GM18870 (cell line): ENCODE measurements around the gene IFI35.
A peak's percentile ranks its signal among the peaks of the same experiment; 100 is the strongest.
"Not testable (repeated sequence)": the region's sequence is repeated elsewhere in the genome, so short reads cannot be mapped to it uniquely, and the experiment has no call there.

ENCODE experiments used
- ATAC-seq: cut with Tn5 transposase; IDR thresholded peaks from one replicate; pipeline ENCODE4 v1.9.1; 2021; ENCODE audit warnings: moderate library complexity; ENCODE audit not compliant: unreplicated experiment

The IFI35 gene

DNA sequence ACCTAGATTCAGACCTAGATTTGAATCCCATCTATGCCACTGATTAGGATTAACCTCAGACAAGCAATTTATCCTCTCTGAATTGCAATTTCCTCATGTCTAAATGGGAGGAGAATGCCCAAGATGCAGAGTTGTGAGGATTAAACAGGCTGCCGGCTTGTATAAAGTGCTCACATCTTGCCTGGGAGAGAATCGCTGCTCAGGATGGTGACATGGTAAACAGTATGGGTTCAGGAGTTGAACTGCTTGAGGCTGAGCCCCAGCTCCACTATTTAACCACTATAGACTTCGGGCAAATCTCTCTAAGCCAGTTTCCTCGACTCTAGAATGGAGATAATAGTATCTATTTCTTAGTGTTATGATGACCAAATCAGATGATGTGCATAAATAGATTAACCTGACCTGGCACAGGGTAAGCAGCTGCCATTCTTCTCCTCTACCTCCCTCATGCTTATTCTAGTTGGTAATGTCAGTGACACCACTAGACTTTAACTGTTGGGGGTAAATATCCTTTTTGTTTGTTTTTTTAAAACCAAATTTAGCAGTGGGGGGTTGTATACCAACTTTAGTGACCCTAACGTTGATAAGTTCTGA lies 9.1 kb upstream of the IFI35 start:
- ATAC-seq: no peak

DNA sequence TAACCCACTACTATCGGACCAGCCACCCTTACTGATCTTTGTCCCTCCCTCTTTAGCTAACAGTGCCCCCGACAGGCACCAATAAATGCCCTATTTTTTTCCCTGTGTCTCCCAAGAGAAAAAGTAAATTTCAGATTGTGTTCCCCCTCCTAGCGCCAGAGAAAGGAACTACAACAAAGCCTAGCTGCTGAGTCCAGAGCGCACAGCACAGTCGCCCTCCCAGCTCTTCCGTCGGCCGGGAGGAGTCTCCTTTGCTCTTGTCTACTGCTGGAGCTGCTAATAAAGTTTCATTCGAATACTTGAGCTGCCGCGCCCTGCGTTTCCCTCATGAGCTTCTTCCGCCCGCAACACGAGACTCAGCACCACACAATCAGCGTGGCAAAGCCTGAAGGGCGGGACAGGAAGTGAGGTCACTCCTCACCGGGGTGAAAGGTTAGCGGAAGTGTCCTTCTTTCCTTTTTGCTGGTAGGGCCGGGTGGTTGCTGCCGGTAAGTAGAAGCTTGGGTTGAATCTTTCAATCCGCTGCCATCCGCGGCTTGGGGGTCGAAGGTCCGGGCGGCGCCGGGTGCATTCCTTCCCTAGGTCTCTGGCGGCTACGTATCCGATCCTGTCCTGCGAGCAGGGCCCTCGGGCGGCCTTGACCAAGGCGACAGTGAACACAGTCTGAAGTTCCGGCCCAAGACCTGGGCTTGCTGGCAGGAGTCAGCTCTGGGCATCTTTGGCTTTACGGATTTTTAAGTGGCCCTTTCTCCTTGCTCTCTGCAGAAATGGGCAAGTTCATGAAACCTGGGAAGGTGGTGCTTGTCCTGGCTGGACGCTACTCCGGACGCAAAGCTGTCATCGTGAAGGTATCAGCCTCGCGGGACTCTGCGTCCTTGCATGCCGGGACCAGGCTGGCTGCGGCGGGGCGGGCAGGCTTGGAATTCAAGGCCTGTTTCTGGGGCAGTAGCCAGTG lies 8.3 kb upstream of the IFI35 start, which contains the start of gene RPL27:
Gene RPL27, plus strand, starts transcription at position 436 of the 955 bp plus-strand sequence. Its CDS starts 332 bp downstream, at position 768.
- peak; percentile 91 for ATAC-seq

DNA sequence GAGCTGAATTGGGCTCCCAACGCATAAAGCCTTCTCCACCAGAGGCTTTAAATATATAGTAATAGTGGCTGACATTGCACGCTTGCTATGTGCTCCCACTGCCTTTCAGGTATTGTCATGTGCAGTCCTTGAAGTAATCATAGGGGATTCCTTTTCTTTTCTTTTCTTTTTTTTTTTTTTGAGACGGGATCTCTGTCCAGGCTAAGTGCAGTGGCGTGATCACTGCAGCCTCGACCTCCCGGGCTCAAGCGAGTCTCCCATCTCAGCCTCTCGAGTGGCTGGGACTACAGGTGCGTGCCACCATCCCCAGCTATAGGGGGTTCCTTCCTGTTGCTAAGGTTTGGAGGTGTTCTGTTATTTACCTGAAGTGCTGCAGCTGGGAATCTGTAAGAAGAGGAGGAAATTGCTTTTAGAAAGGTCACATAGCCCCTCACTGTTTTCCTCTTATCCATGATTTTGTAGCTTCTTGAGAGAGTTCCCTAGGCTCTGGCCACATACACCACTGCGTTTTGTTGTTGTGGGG lies 7.5 kb upstream of the IFI35 start:
- no peak for ATAC-seq

DNA sequence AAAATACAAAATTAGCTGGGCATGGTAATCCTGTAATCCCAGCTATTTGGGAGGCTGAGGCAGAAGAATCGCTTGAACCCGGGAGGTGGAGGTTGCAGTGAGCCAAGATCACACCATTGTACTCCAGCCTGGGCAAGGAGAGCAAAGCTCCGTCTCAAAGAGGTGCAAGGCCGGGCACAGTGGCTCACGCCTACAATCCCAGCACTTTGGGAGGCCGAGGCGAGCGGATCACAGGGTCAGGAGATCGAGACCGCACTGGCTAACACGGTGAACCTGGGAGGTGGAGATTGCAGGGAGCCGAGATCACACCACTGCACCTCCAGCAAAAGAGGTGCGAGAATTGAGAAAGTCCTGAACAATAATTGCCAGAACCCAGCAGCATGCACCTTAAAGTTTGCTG lies 5.7 kb upstream of the IFI35 start:
- not testable (repeated sequence) for ATAC-seq

DNA sequence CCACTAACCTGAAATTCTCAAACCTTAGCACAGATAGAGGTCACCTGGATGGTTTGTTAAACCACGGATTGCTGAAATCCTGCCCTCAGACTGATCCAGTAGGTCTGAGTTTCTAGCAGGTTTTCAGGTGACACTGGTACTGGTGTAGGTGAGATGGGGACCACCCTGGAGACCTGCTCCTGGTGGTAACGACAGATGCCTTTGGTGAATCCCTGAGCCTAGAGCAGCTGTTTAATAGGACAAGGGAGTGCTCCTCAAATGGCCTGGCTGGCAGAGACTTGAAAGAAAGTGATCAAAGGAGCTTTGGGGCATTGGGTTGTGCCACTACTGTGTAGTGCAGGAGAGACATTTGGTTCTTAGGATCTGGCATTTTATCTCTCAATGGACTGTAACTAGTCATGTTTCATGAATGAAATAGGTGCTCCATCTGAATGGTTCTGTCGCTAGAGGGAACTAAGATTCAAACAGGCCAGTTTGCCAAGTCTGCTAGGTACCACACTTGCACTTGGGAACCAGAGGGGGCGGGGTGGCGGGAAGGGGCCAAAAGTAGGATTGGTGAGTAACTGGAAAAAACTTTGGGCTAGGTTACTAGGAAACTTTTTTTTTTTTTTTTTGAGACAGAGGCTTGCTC lies 2.9 kb upstream of the IFI35 start:
- ATAC-seq: no peak

DNA sequence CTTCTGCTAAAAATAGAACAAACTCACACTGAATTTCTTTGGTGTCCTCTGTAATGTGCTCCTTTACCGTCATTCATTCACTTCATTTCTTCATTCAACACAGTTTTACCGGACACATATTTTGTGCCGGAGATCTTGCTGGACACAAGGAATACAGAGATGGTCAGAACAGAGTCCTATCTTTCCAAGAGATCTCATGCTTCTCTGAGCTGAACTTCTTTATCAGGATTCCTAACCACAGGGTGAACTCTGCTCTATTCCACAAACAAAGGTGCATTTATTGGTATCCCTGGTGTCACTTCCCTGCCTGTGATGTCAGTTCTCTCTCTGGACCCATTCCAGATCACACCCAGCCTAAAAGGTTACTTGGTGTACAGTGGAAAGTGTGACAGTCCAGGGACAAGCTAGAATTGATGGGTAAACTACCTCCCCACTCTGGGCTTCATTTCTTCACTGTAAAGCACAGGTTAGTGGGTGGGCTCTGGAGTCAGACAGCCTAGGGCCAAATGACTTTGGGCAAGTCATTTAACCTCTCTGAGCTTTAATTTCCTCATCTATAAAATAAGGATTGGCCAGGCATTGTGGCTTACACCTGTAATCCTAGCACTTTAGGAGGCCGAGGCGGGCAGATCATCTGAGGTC lies 4.2 kb downstream of the IFI35 start:
- ATAC-seq: no peak

DNA sequence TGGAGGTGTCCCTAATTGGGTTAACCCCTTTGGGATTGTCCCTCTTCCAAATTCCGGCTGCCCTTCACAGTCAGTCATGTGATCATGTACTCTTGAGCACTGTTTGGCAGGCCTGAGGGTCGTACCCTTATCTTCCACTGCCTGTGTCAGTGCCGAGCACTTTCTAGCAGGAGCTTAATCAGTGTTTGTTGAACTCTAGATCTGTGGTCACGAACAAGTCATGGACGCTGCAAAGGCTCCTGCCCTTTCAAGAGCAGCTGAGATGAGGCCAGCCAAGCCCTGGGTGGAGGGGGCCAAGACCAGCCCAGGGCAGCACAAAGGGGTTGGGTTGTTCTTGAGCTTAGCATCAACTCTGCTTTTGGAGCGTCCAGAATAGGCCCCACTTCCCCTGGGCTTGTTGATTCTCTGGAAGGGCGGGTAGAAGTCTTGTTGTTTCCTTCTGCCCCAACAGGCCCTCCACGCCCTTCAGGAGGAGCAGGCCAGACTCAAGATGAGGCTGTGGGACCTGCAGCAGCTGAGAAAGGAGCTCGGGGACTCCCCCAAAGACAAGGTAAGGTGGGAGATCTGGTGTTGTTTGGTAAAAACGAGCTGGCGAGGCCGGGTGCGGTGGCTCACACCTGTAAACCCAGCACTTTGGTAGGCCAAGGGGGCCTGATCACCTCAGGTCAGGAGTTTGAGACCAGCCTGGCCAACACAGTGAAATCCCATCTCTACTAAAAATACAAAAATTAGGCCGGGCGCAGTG lies 5.3 kb downstream of the IFI35 start:
- ATAC-seq: no peak

DNA sequence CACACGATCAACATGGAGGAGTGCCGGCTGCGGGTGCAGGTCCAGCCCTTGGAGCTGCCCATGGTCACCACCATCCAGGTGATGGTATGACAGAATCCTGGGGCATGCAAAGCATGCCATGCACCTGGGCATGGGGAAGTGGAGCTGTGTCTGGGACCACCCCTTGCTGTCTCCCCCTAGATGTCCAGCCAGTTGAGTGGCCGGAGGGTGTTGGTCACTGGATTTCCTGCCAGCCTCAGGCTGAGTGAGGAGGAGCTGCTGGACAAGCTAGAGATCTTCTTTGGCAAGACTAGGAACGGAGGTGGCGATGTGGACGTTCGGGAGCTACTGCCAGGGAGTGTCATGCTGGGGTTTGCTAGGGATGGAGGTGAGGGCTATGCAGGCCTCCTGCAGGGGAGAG lies 6.7 kb downstream of the IFI35 start:
- ATAC-seq: no peak

DNA sequence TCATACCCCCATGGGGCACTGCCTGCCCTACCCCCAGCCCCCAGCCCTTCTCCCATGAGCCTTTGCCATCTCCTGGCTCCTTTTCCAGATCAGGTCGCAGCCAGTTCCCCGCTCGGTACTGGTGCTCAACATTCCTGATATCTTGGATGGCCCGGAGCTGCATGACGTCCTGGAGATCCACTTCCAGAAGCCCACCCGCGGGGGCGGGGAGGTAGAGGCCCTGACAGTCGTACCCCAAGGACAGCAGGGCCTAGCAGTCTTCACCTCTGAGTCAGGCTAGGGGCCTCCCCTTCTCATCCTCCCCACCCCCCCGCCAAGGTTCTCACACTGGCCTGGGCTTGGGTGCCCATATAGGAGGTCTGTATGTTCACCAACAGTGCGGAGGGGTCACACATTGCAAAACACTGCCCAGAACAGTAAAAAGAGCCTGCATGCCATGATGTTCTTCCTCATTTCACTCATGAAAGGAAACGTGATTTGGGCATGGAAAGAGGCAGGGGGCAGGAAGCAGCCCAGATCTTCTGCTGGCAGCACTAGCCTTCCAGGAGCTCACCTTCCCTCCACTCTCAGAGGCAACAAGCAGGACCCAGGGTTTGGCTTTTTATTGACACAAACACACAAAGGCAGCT lies 7.5 kb downstream of the IFI35 start:
- ATAC-seq: no peak

DNA sequence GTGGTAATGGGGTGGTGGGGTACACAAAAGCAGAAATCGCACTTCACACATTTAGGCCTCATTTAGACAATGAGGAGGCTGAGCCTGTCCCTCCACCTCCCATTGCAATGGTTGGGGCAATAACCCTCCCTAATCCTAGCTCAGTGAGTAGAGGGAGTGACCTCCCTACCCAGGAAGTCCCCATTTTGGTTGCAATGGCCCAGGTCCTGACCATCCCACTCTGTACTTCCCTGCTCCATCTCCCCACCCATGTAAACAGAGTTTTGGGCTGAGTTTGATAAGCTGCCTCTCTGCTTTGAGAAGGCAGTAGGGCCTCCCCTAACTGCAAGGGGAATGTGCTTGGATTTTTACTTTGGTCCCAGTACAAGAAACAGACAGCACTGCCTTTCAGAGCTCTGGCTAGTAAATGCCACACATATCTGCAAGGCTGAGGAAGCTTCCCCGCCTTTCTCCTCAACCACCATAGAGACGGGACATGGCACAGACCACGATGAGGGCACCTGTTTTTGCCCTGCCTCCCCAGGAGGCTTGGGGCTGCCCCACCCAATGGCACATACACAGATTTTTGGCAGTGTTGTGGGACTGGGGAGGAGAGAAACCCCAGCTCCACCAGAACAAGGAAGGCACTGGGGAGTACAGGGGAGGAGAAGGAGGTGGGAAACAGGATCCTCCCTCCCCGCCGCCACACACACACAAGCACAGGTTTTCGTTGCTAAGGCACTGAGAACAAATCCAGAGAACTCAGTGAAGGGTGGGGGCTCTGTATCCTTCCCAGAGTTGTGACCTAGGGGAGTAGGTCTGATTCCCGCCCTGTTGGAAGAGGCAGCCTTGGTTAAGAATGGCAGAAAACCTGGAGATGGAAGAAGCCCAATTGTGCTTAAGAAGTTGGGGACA lies 8.3 kb downstream of the IFI35 start:
- ATAC-seq: no peak

DNA sequence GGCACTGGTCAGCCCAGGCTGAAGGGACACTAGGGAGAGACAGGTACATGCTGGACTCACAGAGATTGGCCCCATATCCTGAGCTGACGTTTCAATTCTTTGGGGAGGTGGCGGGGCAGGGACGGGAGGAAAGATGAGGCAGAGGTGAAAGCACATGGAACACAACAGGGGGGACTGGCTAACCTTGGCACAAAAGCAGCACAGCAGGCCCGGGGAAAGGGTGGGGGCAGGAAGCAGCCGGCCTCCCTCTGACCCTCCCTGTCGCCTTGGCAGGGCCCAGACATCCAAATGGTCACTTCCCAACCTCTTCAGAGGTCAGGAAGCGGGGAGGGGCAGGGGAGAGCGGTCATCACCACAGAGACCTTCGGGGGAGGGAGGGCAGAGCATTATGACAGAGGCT lies 9.0 kb downstream of the IFI35 start:
- ATAC-seq: no peak

DNA sequence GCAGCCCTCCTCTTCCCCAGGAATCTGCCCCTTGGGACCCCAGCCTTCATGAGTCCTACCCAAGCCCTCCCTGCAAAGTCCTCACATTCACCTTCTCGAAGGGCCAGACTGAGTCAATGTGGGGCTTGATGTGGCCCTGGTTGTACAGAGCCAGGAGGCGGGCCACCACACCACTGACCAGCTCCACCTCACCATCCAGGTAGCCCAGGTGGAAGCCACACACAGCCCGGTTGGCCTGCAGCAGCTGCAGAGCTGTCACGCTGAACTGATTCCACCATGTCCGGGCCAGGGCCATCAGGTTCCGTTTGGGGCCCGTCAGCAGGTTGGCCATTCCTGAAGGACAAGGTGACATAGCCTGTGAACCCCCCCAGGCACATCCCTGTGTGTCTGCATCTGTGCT lies 9.6 kb downstream of the IFI35 start:
- ATAC-seq: no peak

DNA sequence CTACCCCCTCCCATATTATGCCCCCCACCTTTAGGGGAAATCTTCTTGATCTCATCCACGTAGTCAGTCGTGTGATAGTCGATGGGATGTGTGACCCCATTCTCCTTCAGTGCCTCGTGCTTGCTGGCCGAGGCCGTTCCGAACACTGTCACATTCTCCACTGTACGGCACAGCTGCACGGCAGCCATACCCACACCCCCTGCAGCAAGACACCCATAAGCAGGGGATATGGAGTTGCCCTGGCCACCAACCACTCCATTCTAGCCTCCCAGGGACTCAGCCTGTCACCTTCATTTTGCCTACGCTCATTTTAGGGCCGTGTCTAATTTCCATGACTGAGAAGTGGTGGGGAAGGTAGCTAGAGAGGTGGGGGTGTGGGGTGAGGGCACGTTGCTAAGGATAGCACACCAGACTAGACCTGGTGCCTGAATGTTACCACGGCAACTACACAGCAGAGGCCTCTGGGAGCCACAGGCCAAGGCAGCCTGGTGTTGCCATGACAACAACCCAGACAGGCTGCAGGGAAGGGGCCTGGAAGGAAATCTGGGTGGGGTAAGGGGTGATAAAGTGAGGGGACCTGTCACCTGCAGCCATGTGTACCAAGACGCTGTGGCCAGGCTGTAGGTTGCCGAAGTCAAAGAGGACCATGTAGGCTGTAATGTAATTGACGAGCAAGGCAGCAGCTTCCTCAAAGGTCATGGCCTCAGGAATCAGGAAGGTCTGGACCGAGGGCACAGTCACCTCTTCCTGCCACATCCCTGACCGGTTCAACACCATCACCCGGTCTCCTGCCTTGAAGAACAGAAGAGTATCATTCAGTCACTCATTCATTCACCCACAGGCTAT lies 11.6 kb downstream of the IFI35 start:
- ATAC-seq: no peak

DNA sequence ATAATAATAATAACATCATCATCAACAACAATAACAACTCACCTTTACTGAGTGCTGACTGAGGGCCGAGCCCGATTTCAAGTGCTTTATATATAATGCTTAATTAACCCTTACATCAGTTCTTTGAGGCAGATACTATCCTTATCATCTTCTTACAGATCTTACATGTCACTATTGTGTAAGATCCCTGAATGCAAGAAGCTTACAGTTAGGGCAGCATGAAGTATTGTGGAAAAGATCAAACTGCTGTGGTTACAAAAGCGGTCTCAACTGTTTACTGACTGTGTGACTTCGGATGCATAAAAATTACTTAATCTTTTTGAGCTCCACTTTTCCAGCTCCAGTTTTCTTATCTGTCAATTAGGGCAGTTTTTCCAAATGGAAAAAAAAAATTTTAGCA lies 12.3 kb downstream of the IFI35 start:
- no peak for ATAC-seq

DNA sequence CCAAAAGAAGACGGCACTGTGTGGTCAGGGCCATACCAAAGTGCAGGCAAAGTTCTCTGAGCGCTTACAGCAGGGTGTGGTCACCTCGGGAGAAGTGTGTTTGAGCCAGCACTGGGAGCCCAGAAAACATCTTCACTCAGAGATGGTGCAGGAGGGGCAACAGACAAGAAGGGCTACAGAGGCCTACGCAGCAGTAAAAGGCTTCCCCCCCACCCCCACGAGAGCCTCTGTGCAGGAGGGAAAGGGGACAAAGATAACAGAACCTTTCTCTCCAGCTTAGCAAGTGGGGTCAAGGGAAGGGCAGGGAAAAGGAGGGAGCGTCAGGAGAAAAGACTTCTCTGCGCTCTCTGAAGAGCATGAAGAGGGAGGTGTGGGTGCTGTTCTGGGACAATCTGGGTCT lies 12.8 kb downstream of the IFI35 start:
- ATAC-seq: no peak

DNA sequence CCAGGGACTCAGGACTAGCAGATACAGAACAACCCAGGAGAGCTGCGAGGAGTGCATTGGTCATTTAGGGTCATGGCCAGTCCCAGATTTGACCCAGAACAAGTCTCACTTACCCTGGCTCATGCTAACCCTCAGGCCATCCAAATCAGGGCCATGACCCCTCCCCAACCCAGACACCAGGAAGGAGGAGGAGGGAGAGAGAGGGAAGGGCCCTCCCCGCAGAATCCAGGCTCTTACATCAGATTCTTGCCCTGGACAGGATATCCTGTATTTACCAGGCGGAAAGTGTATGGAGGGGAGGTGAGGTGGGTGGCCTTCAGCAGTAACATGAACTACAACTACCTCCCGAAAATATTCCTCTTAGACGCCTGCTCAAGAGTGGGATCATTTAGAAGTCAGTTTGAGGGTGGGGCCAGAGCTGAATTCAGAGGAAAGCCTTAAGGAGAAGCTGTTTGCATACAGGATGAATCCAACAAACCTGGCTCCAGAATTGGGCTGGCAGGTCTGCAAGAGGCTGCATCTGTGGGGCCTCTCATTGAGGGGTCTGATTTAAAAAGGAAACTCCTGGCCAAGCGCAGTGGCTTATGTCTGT lies 13.5 kb downstream of the IFI35 start:
- no peak for ATAC-seq
